NOMO-1 treated with dmso at 0.1 percent for 144 hours (cell line): ENCODE data around the gene CCDC107.

Experiments used
- DNase-seq: peaks from one replicate; lab custom pipeline; 2025; ENCODE audit not compliant: unreplicated experiment; lab: John Stamatoyannopoulos, UW

Gene CCDC107

GRCh38 chr9:35700031-35700430 is 41.9 kb downstream of the CCDC107 start:
- DNase-seq, result no peak

- no peak for DNase-seq
Measured at GRCh38 chr9:35700942-35701341, 42.9 kb downstream of the CCDC107 start.

GRCh38 chr9:35702696-35703095 is 44.6 kb downstream of the CCDC107 start:
- DNase-seq, result no peak

- no peak for DNase-seq
Measured at GRCh38 chr9:35703906-35704672, 46.0 kb downstream of the CCDC107 start.

- DNase-seq, result no peak
Measured at GRCh38 chr9:35705372-35705771, 47.3 kb downstream of the CCDC107 start.

GRCh38 chr9:35705836-35706430 is 47.8 kb downstream of the CCDC107 start:
- no peak for DNase-seq

- DNase-seq, result no peak
Measured at GRCh38 chr9:35706951-35707350, 48.9 kb downstream of the CCDC107 start.

- DNase-seq, result no peak
Measured at GRCh38 chr9:35708146-35708545, 50.1 kb downstream of the CCDC107 start.

GRCh38 chr9:35710818-35711500 is 52.9 kb downstream of the CCDC107 start:
- DNase-seq, result no peak
